Trophoblast cell (in vitro differentiated cells and primary cell): ENCODE results near the gene SLIT3.

Source experiments
- DNase-seq, 2 donors: peaks; one replicate each; pipeline ENCODE4 v3.0.0-alpha.2; 2016
- H2AFZ ChIP-seq: 2 replicates; pipeline ENCODE4 v1.6.1; 2013; ENCODE audit warnings: low read length, moderate library complexity, mild to moderate bottlenecking; ENCODE audit not compliant: insufficient read depth, poor library complexity
- H2AK5ac ChIP-seq: 2 replicates; pipeline ENCODE4 v1.6.1; 2013; ENCODE audit warnings: mild to moderate bottlenecking, low read length
- H2BK120ac ChIP-seq: 2 replicates; pipeline ENCODE4 v1.6.1; 2013; ENCODE audit warnings: low read length, mild to moderate bottlenecking, moderate library complexity; ENCODE audit not compliant: insufficient read depth, poor library complexity
- H2BK12ac ChIP-seq: 2 replicates; pipeline ENCODE4 v1.6.1; 2013; ENCODE audit warnings: mild to moderate bottlenecking, low read length, moderate library complexity
- H2BK5ac ChIP-seq: 2 replicates; pipeline ENCODE4 v1.6.1; 2013; ENCODE audit warnings: low read length, low read depth, moderate library complexity, mild to moderate bottlenecking; ENCODE audit not compliant: poor library complexity
- H3K14ac ChIP-seq: 2 replicates; pipeline ENCODE4 v1.6.1; 2013; ENCODE audit warnings: mild to moderate bottlenecking, low read length
- H3K18ac ChIP-seq: 2 replicates; pipeline ENCODE4 v1.6.1; 2013; ENCODE audit warnings: mild to moderate bottlenecking, low read length
- H3K23ac ChIP-seq: 2 replicates; pipeline ENCODE4 v1.6.1; 2013; ENCODE audit warnings: low read length
- H3K27ac ChIP-seq: 2 replicates; pipeline ENCODE4 v1.5.1; 2013; ENCODE audit warnings: low read depth, mild to moderate bottlenecking, inconsistent platforms, low read length, moderate library complexity
- H3K27me3 ChIP-seq: 2 replicates; pipeline ENCODE4 v1.6.1; 2013; ENCODE audit warnings: inconsistent platforms, mild to moderate bottlenecking, low read length, moderate library complexity; ENCODE audit not compliant: insufficient read depth
- H3K36me3 ChIP-seq, 2 experiments: 1 replicate in 1 of 2; 2 replicates in 1 of 2; pipeline ENCODE4 v1.6.1; 2013; ENCODE audit warnings: low read length in 2 of 2, mild to moderate bottlenecking in 2 of 2, moderate library complexity in 1 of 2; ENCODE audit not compliant: insufficient read depth in 2 of 2, control insufficient read depth in 1 of 2
- H3K4ac ChIP-seq: 2 replicates; pipeline ENCODE4 v1.6.1; 2013; ENCODE audit warnings: low read depth, mild to moderate bottlenecking, low read length, moderate library complexity
- H3K4me1 ChIP-seq, 2 experiments: 1 replicate in 1 of 2; 2 replicates in 1 of 2; pipeline ENCODE4 v1.6.1; 2013; ENCODE audit warnings: low read length in 2 of 2, mild to moderate bottlenecking in 2 of 2, moderate library complexity in 1 of 2; ENCODE audit not compliant: insufficient read depth in 2 of 2, control insufficient read depth in 1 of 2
- H3K4me2 ChIP-seq: 2 replicates; pipeline ENCODE4 v1.6.1; 2013; ENCODE audit warnings: inconsistent platforms, mild to moderate bottlenecking, low read length, moderate library complexity
- H3K4me3 ChIP-seq: 2 replicates; pipeline ENCODE4 v1.5.1; 2013; ENCODE audit warnings: mild to moderate bottlenecking, low read depth, low read length, inconsistent platforms
- H3K79me1 ChIP-seq: one replicate; pipeline ENCODE4 v1.6.1; 2013; ENCODE audit warnings: low read length
- H3K79me2 ChIP-seq: 2 replicates; pipeline ENCODE4 v1.6.1; 2013; ENCODE audit warnings: low read length, mild to moderate bottlenecking; ENCODE audit not compliant: control insufficient read depth, insufficient read depth, poor library complexity
- H3K9ac ChIP-seq: 2 replicates; pipeline ENCODE4 v1.6.1; 2013; ENCODE audit warnings: mild to moderate bottlenecking, low read length
- H3K9me3 ChIP-seq: 2 replicates; pipeline ENCODE4 v1.6.1; 2013; ENCODE audit warnings: low read depth, mild to moderate bottlenecking, control low read depth, inconsistent platforms, low read length; ENCODE audit not compliant: insufficient read depth
- H4K12ac ChIP-seq: 2 replicates; pipeline ENCODE4 v1.6.1; 2013; ENCODE audit warnings: low read depth, mild to moderate bottlenecking, low read length, moderate library complexity
- H4K8ac ChIP-seq: 2 replicates; pipeline ENCODE4 v1.6.1; 2013; ENCODE audit warnings: low read depth, mild to moderate bottlenecking, low read length, moderate library complexity
- H4K91ac ChIP-seq: one replicate; pipeline ENCODE4 v1.6.1; 2013; ENCODE audit warnings: low read depth, mild to moderate bottlenecking, low read length, moderate library complexity
- WGBS: extraction: QIAGEN DNeasy Blood & Tissue Kit; methylation state at CpG from one replicate; pipeline ENCODE4 v1.1.7; 2013; ENCODE audit warnings: missing lambda C conversion rate; ENCODE audit not compliant: insufficient read length, insufficient coverage; ENCODE audit errors: extremely low coverage; 5-methylcytosine and 5-hydroxymethylcytosine counted together

Gene SLIT3

GRCh38 chr5:168969326-168969886 is 331.5 kb downstream of the SLIT3 start:
- no peak overlapping the region for H2BK5ac ChIP-seq
- H2AK5ac ChIP-seq, result no peak overlapping the region
- WGBS, result no CpG with 5 or more reads among the region's 8 CpGs
- no peak for DNase-seq
- no peak overlapping the region for H3K4me2 ChIP-seq
- H3K27me3 ChIP-seq, result no peaks in the 10 kb centered on the region
- H3K79me2 ChIP-seq, result no peaks in the 10 kb centered on the region
- no peaks in the 10 kb centered on the region for H3K79me1 ChIP-seq
- no peak overlapping the region for H2BK120ac ChIP-seq
- H3K14ac ChIP-seq, result no peak overlapping the region
- H3K4me1 ChIP-seq, result peaks cover 0 to 4% of the 10 kb centered on the region in 2 experiments
- H3K27ac ChIP-seq, result no peak overlapping the region
- no peak overlapping the region for H4K91ac ChIP-seq
- no peak overlapping the region for H2BK12ac ChIP-seq
- peaks cover 0 to 4% of the 10 kb centered on the region in 2 experiments for H3K36me3 ChIP-seq
- no peak overlapping the region for H3K4me3 ChIP-seq
- no peak overlapping the region for H3K9ac ChIP-seq
- H3K23ac ChIP-seq, result no peak overlapping the region
- no peak overlapping the region for H4K12ac ChIP-seq
- H3K4ac ChIP-seq, result no peak overlapping the region
- H4K8ac ChIP-seq, result no peak overlapping the region
- no peak overlapping the region for H3K18ac ChIP-seq
- no peak overlapping the region for H2AFZ ChIP-seq
- no peaks in the 10 kb centered on the region for H3K9me3 ChIP-seq

GRCh38 chr5:168967882-168968620 is 332.9 kb downstream of the SLIT3 start:
- Histone ChIP-seq H3K79me1 (no peaks in the 10 kb centered on the region), H2BK12ac (no peak overlapping the region), H3K9me3 (no peaks in the 10 kb centered on the region), H3K4me2 (no peak overlapping the region), H3K36me3 (peaks cover 0 to 4% of the 10 kb centered on the region in 2 experiments), H2AK5ac (no peak overlapping the region), H3K27me3 (no peaks in the 10 kb centered on the region), H3K27ac (no peak overlapping the region), H4K91ac (no peak overlapping the region), H2BK5ac (no peak overlapping the region), H4K12ac (no peak overlapping the region), H3K4me1 (peaks cover 0 to 4% of the 10 kb centered on the region in 2 experiments), H3K23ac (no peak overlapping the region), H3K14ac (no peak overlapping the region), H3K18ac (no peak overlapping the region), H2BK120ac (no peak overlapping the region), H3K4ac (no peak overlapping the region), H2AFZ (no peak overlapping the region), H3K79me2 (no peaks in the 10 kb centered on the region), H3K9ac (no peak overlapping the region), H4K8ac (no peak overlapping the region), H3K4me3 (no peak overlapping the region)
- no peak for DNase-seq
- WGBS, result no CpG with 5 or more reads among the region's 7 CpGs

GRCh38 chr5:168965638-168966037 is 335.3 kb downstream of the SLIT3 start:
- Histone ChIP-seq H3K79me2 (no peaks in the 10 kb centered on the region), H3K79me1 (no peaks in the 10 kb centered on the region), H3K18ac (no peak overlapping the region), H2BK5ac (no peak overlapping the region), H2AFZ (no peak overlapping the region), H3K4me3 (no peak overlapping the region), H2AK5ac (no peak overlapping the region), H3K14ac (no peak overlapping the region), H3K27me3 (no peaks in the 10 kb centered on the region), H2BK120ac (no peak overlapping the region), H4K91ac (no peak overlapping the region), H3K36me3 (no peaks in the 10 kb centered on the region), H2BK12ac (no peak overlapping the region), H3K4ac (no peak overlapping the region), H3K23ac (no peak overlapping the region), H3K9me3 (no peaks in the 10 kb centered on the region), H3K4me1 (peaks cover 0 to 3% of the 10 kb centered on the region in 2 experiments), H4K8ac (no peak overlapping the region), H3K9ac (no peak overlapping the region), H3K27ac (no peak overlapping the region), H3K4me2 (no peak overlapping the region), H4K12ac (no peak overlapping the region)
- no peak for DNase-seq
- no CpG with 5 or more reads among the region's 5 CpGs for WGBS

GRCh38 chr5:168964182-168964581 is 336.8 kb downstream of the SLIT3 start:
- no CpG with 5 or more reads among the region's 3 CpGs for WGBS
- Histone ChIP-seq H3K27me3 (no peaks in the 10 kb centered on the region), H3K23ac (no peak overlapping the region), H3K79me2 (no peaks in the 10 kb centered on the region), H4K8ac (no peak overlapping the region), H3K27ac (no peak overlapping the region), H2BK120ac (no peak overlapping the region), H3K4me3 (no peak overlapping the region), H4K12ac (no peak overlapping the region), H3K18ac (no peak overlapping the region), H2BK12ac (no peak overlapping the region), H3K4me2 (no peak overlapping the region), H3K4ac (no peak overlapping the region), H3K9ac (no peak overlapping the region), H2AFZ (no peak overlapping the region), H3K9me3 (no peaks in the 10 kb centered on the region), H3K79me1 (no peaks in the 10 kb centered on the region), H2AK5ac (no peak overlapping the region), H2BK5ac (no peak overlapping the region), H3K4me1 (peaks cover 0 to 3% of the 10 kb centered on the region in 2 experiments), H4K91ac (no peak overlapping the region), H3K14ac (no peak overlapping the region), H3K36me3 (no peaks in the 10 kb centered on the region)
- no peak for DNase-seq
